ENCODE results near the gene ABCC6. TPM values are rescaled to one million over a fixed set of nuclear protein-coding genes. Genes with fewer than 3 reads are reported as not detected.
"Not testable (repeated sequence)": the region's sequence is repeated elsewhere in the genome, so short reads cannot be mapped to it uniquely, and the experiment has no call there.

The ABCC6 gene
- total and polyA plus RNA-seq, 2 of the 13 experiments (the other 11 are each of a cell fraction or from before 2014, with no cell fraction given) = 82.4 to 105 TPM

DNA sequence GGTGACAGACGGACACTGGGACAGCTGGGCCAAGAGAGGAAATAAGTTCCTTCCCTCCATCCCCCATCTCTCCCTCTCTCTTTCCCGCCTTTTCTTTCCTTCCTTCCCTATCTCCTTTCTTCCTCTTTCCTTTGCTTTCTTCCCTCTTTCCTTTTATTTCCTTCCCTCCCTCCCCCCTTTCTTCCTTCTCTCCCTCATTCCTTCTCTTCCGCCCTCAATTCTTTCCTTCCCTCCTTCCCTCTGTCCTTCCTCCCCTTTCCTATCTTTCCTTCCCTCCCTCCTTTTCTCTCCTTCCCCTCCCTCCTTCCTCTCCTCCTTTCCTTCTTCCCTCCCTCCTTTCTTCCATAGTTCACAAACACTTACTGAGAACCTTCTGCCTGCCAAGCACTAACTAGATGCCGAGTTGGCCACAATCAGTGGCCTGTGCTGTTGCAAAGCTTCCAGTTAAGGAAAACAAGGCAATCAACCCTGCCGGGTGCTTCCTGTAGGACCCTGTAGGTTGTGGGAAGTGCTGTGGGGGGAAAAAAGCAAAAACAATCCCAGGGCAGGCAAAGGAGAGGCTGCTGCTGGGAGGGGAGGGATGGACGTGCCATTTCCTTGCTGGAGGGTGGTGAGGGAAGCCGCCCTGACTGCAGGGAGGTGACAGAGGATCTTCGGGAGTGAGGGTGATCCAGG lies 31.7 kb downstream of the ABCC6 start (continued):
- peak; percentile 94 for TF ChIP-seq PCBP2 (optimal IDR thresholded peaks at IDR 0.05; ENCODE audit: low read depth, low read length, poor library complexity, severe bottlenecking)
- TF ChIP-seq NFIB (CRISPR knock-in tag; IDR thresholded peaks at IDR 0.05; ENCODE audit: borderline replicate concordance) = no peak

DNA sequence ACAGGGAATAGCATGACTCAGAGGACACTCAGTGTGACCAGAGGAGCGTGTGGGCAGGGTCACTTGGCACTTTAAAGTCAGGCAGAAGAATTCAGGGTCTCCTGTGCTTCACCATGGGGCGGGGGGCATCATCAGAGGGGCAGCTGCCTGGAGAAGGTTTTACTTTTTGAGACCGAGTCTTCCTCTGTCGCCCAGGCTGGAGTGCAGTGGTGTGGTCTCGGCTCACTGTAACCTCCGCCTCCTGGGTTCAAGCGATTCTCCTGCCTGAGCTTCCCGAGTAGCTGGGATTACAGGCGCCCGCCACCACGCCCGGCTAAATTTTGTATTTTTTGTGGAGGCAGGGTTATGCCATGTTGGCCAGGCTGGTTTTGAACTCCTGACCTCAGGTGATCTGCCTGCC lies 32.3 kb downstream of the ABCC6 start:
- in situ Hi-C loops (cut with HindIII; ENCODE audit: extremely low pct_ligation_motif_present, low pct_unique_long_range_greater_than_20kb); CTCF ChIA-PET (ENCODE audit: low intra/inter-chr PET ratio, low total read pairs); H3K4me2 ChIP-seq (ENCODE audit: low read depth, low read length); BruUV-seq (replicated peaks); FAIRE-seq; DNase-seq (ENCODE audit: low spot score); H3K79me2 ChIP-seq (ENCODE audit: insufficient read depth, low read length); H3K9me3 ChIP-seq (ENCODE audit: low read length); POLR2A ChIA-PET; intact Hi-C loops (cut with micrococcal nuclease; ENCODE audit: unreplicated experiment); H3K9ac ChIP-seq (ENCODE audit: insufficient read depth, low read depth, low read length); ATAC-seq; H2AFZ ChIP-seq (ENCODE audit: low read length); H3K27ac ChIP-seq (ENCODE audit: extremely low read length, insufficient read depth, low read length); H3K27me3 ChIP-seq (ENCODE audit: control insufficient read depth in 1 of 2, insufficient read depth in 2 of 2, low read length in 2 of 2); H3K4me1 ChIP-seq (ENCODE audit: insufficient read depth, low read length); H3K4me3 ChIP-seq (replicated peaks in 1 of 3; ENCODE audit: insufficient read depth in 1 of 3, low read depth in 2 of 3, low read length in 3 of 3): not testable (repeated sequence)
- TF ChIP-seq HNRNPK (IDR thresholded peaks at IDR 0.05; ENCODE audit: low read depth, low read length, poor library complexity, severe bottlenecking) = peak; percentile 59
- Histone ChIP-seq H3K36me3 (replicated peaks in 1 of 2; ENCODE audit: control insufficient read depth in 1 of 2, insufficient read depth in 2 of 2, low read length in 2 of 2) (peaks cover 49 to 65% of the 10 kb centered on the region in 2 experiments), H4K20me1 (ENCODE audit: insufficient read depth, low read length) (peaks cover 11% of the 10 kb centered on the region; the same call in 1 of the 2 replicates)
- WGBS (ENCODE audit: low lambda C conversion rate) = 99% methylated on average over 11 of the region's 12 CpGs

DNA sequence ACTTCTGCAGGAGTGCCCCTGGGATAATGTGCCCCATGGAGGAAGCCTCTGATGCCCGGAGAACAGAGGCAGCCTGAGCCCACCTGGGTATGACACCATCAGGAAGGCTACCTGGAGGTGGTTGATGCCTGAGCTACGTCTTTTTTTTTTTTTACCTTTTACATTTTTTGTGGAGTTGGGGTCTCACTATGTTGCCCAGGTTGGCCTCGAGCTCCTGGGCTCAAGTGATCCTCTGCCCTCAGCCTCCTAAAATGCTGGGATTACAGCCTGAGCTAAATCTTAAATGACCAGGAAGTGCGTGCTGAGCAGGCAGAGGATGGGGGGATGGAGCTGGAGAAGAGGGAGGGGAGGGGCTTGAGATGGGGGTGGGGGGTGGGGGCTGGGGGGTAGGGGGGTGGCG lies 32.7 kb downstream of the ABCC6 start:
- ATAC-seq (no peak), FAIRE-seq (no peak), DNase-seq (ENCODE audit: low spot score) (no peak)
- intact Hi-C loops (cut with micrococcal nuclease; ENCODE audit: unreplicated experiment) (no loop called here), in situ Hi-C loops (cut with HindIII; ENCODE audit: extremely low pct_ligation_motif_present, low pct_unique_long_range_greater_than_20kb) (no loop called here)
- Histone ChIP-seq H3K27ac (ENCODE audit: extremely low read length, insufficient read depth, low read length) (no peak overlapping the region), H3K4me2 (ENCODE audit: low read depth, low read length) (no peak overlapping the region), H3K4me3 (replicated peaks in 1 of 3; ENCODE audit: insufficient read depth in 1 of 3, low read depth in 2 of 3, low read length in 3 of 3) (no peak overlapping the region), H3K9me3 (ENCODE audit: low read length) (no peaks in the 10 kb centered on the region), H2AFZ (ENCODE audit: low read length) (no peak overlapping the region), H3K9ac (ENCODE audit: insufficient read depth, low read depth, low read length) (no peak overlapping the region), H3K4me1 (ENCODE audit: insufficient read depth, low read length) (no peaks in the 10 kb centered on the region), H3K36me3 (replicated peaks in 1 of 2; ENCODE audit: control insufficient read depth in 1 of 2, insufficient read depth in 2 of 2, low read length in 2 of 2) (peaks cover 51 to 69% of the 10 kb centered on the region in 2 experiments), H3K27me3 (ENCODE audit: control insufficient read depth in 1 of 2, insufficient read depth in 2 of 2, low read length in 2 of 2) (no peaks in the 10 kb centered on the region), H4K20me1 (ENCODE audit: insufficient read depth, low read length) (peaks cover 11% of the 10 kb centered on the region; the same call in 1 of the 2 replicates), H3K79me2 (ENCODE audit: insufficient read depth, low read length) (no peaks in the 10 kb centered on the region)
- ChIA-PET CTCF (ENCODE audit: low intra/inter-chr PET ratio, low total read pairs) (no interaction called here), POLR2A (no interaction called here)
- 96% methylated on average over 5 of the region's 5 CpGs for WGBS (ENCODE audit: low lambda C conversion rate)
- BruUV-seq (replicated peaks) = no TSS peak
- TF ChIP-seq KDM3A (CRISPR knock-in tag; IDR thresholded peaks at IDR 0.05; ENCODE audit: low read depth) = no peak
- TF ChIP-seq ZMYM4 (CRISPR knock-in tag; IDR thresholded peaks at IDR 0.05) = no peak
- TF ChIP-seq, protein P1, sequence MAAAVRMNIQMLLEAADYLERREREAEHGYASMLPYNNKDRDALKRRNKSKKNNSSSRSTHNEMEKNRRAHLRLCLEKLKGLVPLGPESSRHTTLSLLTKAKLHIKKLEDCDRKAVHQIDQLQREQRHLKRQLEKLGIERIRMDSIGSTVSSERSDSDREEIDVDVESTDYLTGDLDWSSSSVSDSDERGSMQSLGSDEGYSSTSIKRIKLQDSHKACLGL (CRISPR knock-in tag; IDR thresholded peaks at IDR 0.05) = no peak
- peak; percentile 41; the same call in 1 of the 2 replicates for TF ChIP-seq ZNF121 (CRISPR knock-in tag; IDR thresholded peaks at IDR 0.05)
- TF ChIP-seq, protein P2, sequence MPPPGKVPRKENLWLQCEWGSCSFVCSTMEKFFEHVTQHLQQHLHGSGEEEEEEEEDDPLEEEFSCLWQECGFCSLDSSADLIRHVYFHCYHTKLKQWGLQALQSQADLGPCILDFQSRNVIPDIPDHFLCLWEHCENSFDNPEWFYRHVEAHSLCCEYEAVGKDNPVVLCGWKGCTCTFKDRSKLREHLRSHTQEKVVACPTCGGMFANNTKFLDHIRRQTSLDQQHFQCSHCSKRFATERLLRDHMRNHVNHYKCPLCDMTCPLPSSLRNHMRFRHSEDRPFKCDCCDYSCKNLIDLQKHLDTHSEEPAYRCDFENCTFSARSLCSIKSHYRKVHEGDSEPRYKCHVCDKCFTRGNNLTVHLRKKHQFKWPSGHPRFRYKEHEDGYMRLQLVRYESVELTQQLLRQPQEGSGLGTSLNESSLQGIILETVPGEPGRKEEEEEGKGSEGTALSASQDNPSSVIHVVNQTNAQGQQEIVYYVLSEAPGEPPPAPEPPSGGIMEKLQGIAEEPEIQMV (CRISPR knock-in tag; IDR thresholded peaks at IDR 0.05; ENCODE audit: low read depth) = no peak

Measured in HepG2 (cell line).